CD14-positive monocyte (primary cell): ENCODE measurements around the gene NOL6. TPM values are rescaled to one million over a fixed set of nuclear protein-coding genes. Genes with fewer than 3 reads are reported as not detected.

ENCODE experiments used
- DNase-seq, 3 donors: peaks; one replicate each; pipeline ENCODE4 v3.0.0-alpha.2; 2011 to 2022
- H2AFZ ChIP-seq: 2 replicates; pipeline ENCODE4 v1.6.0; 2012; ENCODE audit warnings: mild to moderate bottlenecking, low read depth, low read length, inconsistent platforms; ENCODE audit not compliant: insufficient read depth, poor library complexity, severe bottlenecking
- H3K27ac ChIP-seq, 2 donors: 1 replicate in 1 of 2; 2 replicates in 1 of 2; pipeline ENCODE4 v1.5.1; 2012 to 2013; ENCODE audit warnings: low read length in 2 of 2, control low read depth in 1 of 2, inconsistent platforms in 1 of 2, low read depth in 1 of 2, mild to moderate bottlenecking in 1 of 2
- H3K27me3 ChIP-seq, 2 donors: one replicate each; pipeline versions ENCODE4 v1.6.0 to v1.6.1; 2011 to 2013; ENCODE audit warnings: low read length in 2 of 2; ENCODE audit not compliant: control insufficient read depth in 2 of 2, insufficient read depth in 2 of 2
- H3K36me3 ChIP-seq, 2 donors: replicated peaks in 1 of 2; 1 replicate in 1 of 2; 2 replicates in 1 of 2; pipeline versions ENCODE4 v1.5.1 to v1.6.1; 2012 to 2013; ENCODE audit warnings: low read length in 2 of 2, control low read depth in 1 of 2, inconsistent platforms in 1 of 2, mild to moderate bottlenecking in 1 of 2; ENCODE audit not compliant: insufficient read depth in 2 of 2, control insufficient read depth in 1 of 2
- H3K4me1 ChIP-seq, 2 donors: 1 replicate in 1 of 2; 2 replicates in 1 of 2; pipeline versions ENCODE4 v1.5.1 to v1.6.1; 2012 to 2013; ENCODE audit warnings: low read length in 2 of 2, control low read depth in 1 of 2, inconsistent platforms in 1 of 2, mild to moderate bottlenecking in 1 of 2, moderate library complexity in 1 of 2; ENCODE audit not compliant: insufficient read depth in 2 of 2, control insufficient read depth in 1 of 2
- H3K4me2 ChIP-seq: replicated peaks from 2 replicates; pipeline ENCODE3; 2012; ENCODE audit warnings: low read length, moderate library complexity, mild to moderate bottlenecking; ENCODE audit not compliant: poor library complexity, severe bottlenecking; ENCODE audit errors: extremely low read depth
- H3K4me3 ChIP-seq, 3 experiments: fragments of 200-600 bp in 1 of 3; sonication (generic) in 1 of 3; replicated peaks in 1 of 3; 1 replicate in 2 of 3; 2 replicates in 1 of 3; pipeline ENCODE4 v1.5.1; 2011 to 2013; ENCODE audit warnings: low read length in 3 of 3, mild to moderate bottlenecking in 3 of 3, control low read depth in 2 of 3, low read depth in 2 of 3, inconsistent platforms in 1 of 3, moderate library complexity in 1 of 3
- H3K79me2 ChIP-seq: 2 replicates; pipeline ENCODE4 v1.6.0; 2012; ENCODE audit warnings: mild to moderate bottlenecking, control low read depth, inconsistent platforms, low read length, moderate library complexity; ENCODE audit not compliant: insufficient read depth
- H3K9ac ChIP-seq: 2 replicates; pipeline ENCODE4 v1.6.0; 2017; ENCODE audit warnings: low read length, mild to moderate bottlenecking; ENCODE audit not compliant: insufficient read depth, poor library complexity, severe bottlenecking
- H3K9me3 ChIP-seq, 2 donors: replicated peaks in 1 of 2; 1 replicate in 1 of 2; 2 replicates in 1 of 2; pipeline versions ENCODE4 v1.5.1 to v1.6.1; 2012 to 2013; ENCODE audit warnings: low read length in 2 of 2, control low read depth in 1 of 2; ENCODE audit not compliant: control insufficient read depth in 1 of 2, insufficient read depth in 1 of 2
- H4K20me1 ChIP-seq: 2 replicates; pipeline ENCODE4 v1.6.0; 2012; ENCODE audit warnings: mild to moderate bottlenecking, low read length, control low read depth, moderate library complexity; ENCODE audit not compliant: insufficient read depth
- H3K27ac Mint-ChIP-seq, 7 donors: one replicate each; pipeline ENCODE4 v1.8.0; 2020; ENCODE audit warnings: mild to moderate bottlenecking in 7 of 7, mixed read lengths in 7 of 7, moderate library complexity in 6 of 7, inconsistent platforms in 2 of 7
- H3K27me3 Mint-ChIP-seq, 3 donors: one replicate each; pipeline ENCODE4 v1.8.0; 2021 to 2022; ENCODE audit warnings: low read depth in 3 of 3, mild to moderate bottlenecking in 3 of 3, mixed read lengths in 3 of 3, moderate library complexity in 3 of 3, inconsistent platforms in 1 of 3
- H3K36me3 Mint-ChIP-seq, 2 donors: one replicate each; pipeline ENCODE4 v1.8.0; 2020; ENCODE audit warnings: mixed read lengths in 2 of 2, inconsistent platforms in 1 of 2, mild to moderate bottlenecking in 1 of 2
- H3K4me1 Mint-ChIP-seq: one replicate; pipeline ENCODE4 v1.8.0; 2020; ENCODE audit warnings: mild to moderate bottlenecking, mixed read lengths
- H3K4me3 Mint-ChIP-seq, 2 donors: one replicate each; pipeline ENCODE4 v1.8.0; 2020; ENCODE audit warnings: mild to moderate bottlenecking in 2 of 2, mixed read lengths in 2 of 2, moderate library complexity in 1 of 2
- H3K9me3 Mint-ChIP-seq, 7 donors: one replicate each; pipeline ENCODE4 v1.8.0; 2020 to 2022; ENCODE audit warnings: mixed read lengths in 7 of 7, mild to moderate bottlenecking in 6 of 7, moderate library complexity in 6 of 7, inconsistent platforms in 2 of 7
- WGBS: methylation state at CpG from one replicate; pipeline ENCODE4 v1.1.5; 2013; ENCODE audit warnings: missing lambda C conversion rate; ENCODE audit not compliant: insufficient coverage; 5-methylcytosine and 5-hydroxymethylcytosine counted together
- intact Hi-C, 2 donors: fragments of 100-400 bp; cut with micrococcal nuclease; formaldehyde crosslinking; loops; one replicate each; pipeline versions ENCODE4 v1.15.0 to v1.15.1; 2023
- polyA plus RNA-seq, 3 donors: library from polyadenylated mRNA; depleted of rRNA in 1 of 3; unstranded in 2 of 3; stranded (reverse) in 1 of 3; fragments of 300-500 nt in 2 of 3; fragments of >200 nt in 1 of 3; fragmentation: Illumina TruSeq in 2 of 3; gene quantifications; 1 replicate in 2 of 3; 2 replicates in 1 of 3; pipeline ENCODE4 v1.2.3, GENCODE V29; 2012 to 2021
- TF ChIP-seq, protein P1 (sequence below): fragments of 200-600 bp; IDR thresholded peaks from one replicate; pipeline ENCODE4 v1.8.0; 2022; ENCODE audit warnings: antibody characterized with exemption, mild to moderate bottlenecking

NOL6 gene
- polyA plus RNA-seq, 3 donors, result 4.6 to 21.9 (median 10.1) TPM

DNA sequence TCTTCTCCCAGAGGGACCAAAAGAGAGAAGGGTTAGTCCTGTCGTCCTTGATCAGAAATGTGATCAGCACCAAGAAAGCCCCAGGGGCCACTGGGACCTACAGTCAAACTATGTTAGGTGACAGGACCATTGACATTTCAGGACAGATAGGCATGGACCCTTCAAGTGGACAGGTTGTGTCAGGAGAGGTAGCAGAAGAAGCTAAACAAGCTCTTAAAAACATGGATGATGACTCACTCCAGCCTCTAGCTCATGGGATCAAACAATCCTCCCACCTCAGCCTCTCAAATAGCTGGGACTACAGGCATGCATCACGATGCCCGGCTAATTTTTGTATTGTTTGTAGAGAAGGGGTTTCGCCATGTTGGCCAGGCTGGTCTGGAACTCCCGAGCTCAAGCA is 24.0 kb downstream of the NOL6 start:
- H3K9me3 ChIP-seq, result no peaks in the 10 kb centered on the region
- H3K4me1 ChIP-seq, result peaks cover 11 to 16% of the 10 kb centered on the region in 2 donors
- no peak overlapping the region for H3K4me3 ChIP-seq
- TF ChIP-seq, protein P1, sequence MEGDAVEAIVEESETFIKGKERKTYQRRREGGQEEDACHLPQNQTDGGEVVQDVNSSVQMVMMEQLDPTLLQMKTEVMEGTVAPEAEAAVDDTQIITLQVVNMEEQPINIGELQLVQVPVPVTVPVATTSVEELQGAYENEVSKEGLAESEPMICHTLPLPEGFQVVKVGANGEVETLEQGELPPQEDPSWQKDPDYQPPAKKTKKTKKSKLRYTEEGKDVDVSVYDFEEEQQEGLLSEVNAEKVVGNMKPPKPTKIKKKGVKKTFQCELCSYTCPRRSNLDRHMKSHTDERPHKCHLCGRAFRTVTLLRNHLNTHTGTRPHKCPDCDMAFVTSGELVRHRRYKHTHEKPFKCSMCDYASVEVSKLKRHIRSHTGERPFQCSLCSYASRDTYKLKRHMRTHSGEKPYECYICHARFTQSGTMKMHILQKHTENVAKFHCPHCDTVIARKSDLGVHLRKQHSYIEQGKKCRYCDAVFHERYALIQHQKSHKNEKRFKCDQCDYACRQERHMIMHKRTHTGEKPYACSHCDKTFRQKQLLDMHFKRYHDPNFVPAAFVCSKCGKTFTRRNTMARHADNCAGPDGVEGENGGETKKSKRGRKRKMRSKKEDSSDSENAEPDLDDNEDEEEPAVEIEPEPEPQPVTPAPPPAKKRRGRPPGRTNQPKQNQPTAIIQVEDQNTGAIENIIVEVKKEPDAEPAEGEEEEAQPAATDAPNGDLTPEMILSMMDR, result no peak
- H3K4me2 ChIP-seq, result no peak overlapping the region
- Mint-ChIP-seq H3K9me3 (peaks cover 0 to 5% (median 0%) of the 10 kb centered on the region in 7 donors), H3K4me3 (no peak overlapping the region), H3K27ac (no peak overlapping the region), H3K27me3 (peaks cover 18 to 31% (median 20%) of the 10 kb centered on the region in 3 donors), H3K4me1 (peaks cover 18% of the 10 kb centered on the region), H3K36me3 (no peaks in the 10 kb centered on the region)
- intact Hi-C loops, result no loop called here
- 91% methylated on average over 1 of the region's 5 CpGs for WGBS
- H3K36me3 ChIP-seq, result no peaks in the 10 kb centered on the region
- peaks cover 3 to 13% of the 10 kb centered on the region in 2 donors for H3K27me3 ChIP-seq
- H4K20me1 ChIP-seq, result no peaks in the 10 kb centered on the region
- H3K79me2 ChIP-seq, result no peaks in the 10 kb centered on the region
- H2AFZ ChIP-seq, result no peak overlapping the region
- DNase-seq, result no peak
- no peak overlapping the region for H3K9ac ChIP-seq
- no peak overlapping the region for H3K27ac ChIP-seq

DNA sequence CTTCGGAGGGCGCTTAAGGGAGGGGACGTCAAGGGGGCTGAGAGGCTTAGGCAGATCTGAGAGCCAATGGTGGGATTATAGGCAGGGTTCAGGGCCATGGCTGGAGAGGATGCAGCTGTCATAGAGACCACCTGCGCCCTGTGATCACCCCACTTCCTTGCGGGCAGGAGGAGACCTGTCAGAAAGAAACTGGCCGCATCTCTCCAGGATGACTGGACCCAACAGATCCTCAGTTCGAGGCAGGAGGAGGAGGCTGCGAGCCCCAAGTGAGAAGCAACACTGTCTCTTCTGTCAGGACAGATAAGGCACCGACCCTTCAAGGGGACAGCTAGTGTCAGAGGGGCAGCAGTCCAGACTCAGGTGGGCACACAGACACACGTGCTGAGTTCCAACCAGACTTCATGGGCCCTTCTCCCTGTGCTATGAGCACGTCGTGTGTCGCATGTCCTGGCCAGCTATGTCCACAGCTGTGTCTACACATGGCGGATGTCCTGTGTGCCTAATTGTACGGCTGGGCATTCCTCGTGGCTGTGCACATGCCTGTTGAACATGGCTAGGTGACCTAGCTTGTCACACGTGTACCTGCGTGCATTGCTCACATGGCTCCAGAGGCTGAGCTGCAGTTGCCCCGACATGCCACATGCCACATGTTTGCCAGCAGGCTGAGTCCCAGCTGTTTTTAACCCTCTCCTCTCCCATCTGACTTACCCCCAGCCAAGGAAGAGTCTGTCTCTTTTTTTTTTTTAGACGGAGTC is 25.7 kb downstream of the NOL6 start:
- Mint-ChIP-seq H3K36me3 (no peaks in the 10 kb centered on the region), H3K27me3 (peaks cover 20 to 31% (median 20%) of the 10 kb centered on the region in 3 donors), H3K27ac (peak overlapping the region in 1 of 7 donors; percentile 61), H3K4me1 (peaks cover 18% of the 10 kb centered on the region), H3K9me3 (peaks cover 0 to 5% (median 0%) of the 10 kb centered on the region in 7 donors), H3K4me3 (peak overlapping the region; percentile 78 to 93)
- TF ChIP-seq, protein P1, result no peak
- no peak for DNase-seq
- H3K9ac ChIP-seq, result peak overlapping the region; percentile 54
- no peaks in the 10 kb centered on the region for H4K20me1 ChIP-seq
- no peaks in the 10 kb centered on the region for H3K9me3 ChIP-seq
- intact Hi-C loops, result no loop called here
- 46% methylated on average over 20 of the region's 20 CpGs for WGBS
- H3K79me2 ChIP-seq, result no peaks in the 10 kb centered on the region
- peaks cover 3 to 13% of the 10 kb centered on the region in 2 donors for H3K27me3 ChIP-seq
- H3K36me3 ChIP-seq, result no peaks in the 10 kb centered on the region
- H3K4me1 ChIP-seq, result peaks cover 11 to 16% of the 10 kb centered on the region in 2 donors
- H3K4me2 ChIP-seq, result peak overlapping the region; percentile 89
- peak overlapping the region in 1 of 3 experiments; percentile 74 for H3K4me3 ChIP-seq
- H3K27ac ChIP-seq, result no peak overlapping the region
- peak overlapping the region; percentile 77 for H2AFZ ChIP-seq
